GM21526 (cell line): Measurements from ENCODE around the gene CLIP4.

Source experiments
- ATAC-seq: cut with Tn5 transposase; IDR thresholded peaks from one replicate; pipeline ENCODE4 v1.9.1; 2021; ENCODE audit warnings: moderate library complexity; ENCODE audit not compliant: unreplicated experiment, low FRiP score

The CLIP4 gene

GRCh38 chr2:29218071-29218470, 102.9 kb downstream of the CLIP4 start:
- no peak for ATAC-seq

DNA sequence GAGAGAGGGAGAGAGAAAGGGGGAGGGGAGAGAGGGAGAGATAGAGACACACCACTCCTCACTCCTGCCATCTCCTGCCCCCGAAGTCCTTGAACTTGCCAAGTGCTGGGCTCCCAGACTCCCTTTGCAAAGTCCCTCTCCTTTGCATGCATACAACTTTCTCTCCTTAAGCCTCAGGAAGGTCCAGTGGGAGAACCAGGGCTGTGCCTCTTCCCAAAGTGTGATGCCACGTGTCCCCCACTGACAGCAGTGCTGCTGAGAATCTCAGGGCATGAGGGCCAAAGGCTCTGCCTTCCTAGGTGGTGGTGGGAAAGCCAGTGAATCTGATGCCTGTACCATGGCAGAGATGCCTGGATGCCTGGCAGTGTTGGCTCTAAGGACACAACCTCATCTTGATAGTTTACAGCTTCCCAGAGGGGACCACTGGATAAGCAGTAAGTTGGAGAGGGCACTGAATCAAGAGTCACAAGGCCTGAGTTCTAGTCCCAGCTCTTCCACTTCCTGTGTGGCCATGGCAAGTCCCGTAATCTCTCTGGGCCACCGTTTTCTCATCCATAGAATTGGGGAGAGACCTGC, 103.4 kb downstream of the CLIP4 start:
- no peak for ATAC-seq

- no peak for ATAC-seq
These were observed 104.2 kb downstream of the CLIP4 start for GRCh38 chr2:29219374-29219773.

- no peak for ATAC-seq
These were observed 105.5 kb downstream of the CLIP4 start for GRCh38 chr2:29220506-29221270.

GRCh38 chr2:29222381-29223179, 107.4 kb downstream of the CLIP4 start:
- ATAC-seq, result no peak

GRCh38 chr2:29223257-29223656, 108.0 kb downstream of the CLIP4 start:
- no peak for ATAC-seq

DNA sequence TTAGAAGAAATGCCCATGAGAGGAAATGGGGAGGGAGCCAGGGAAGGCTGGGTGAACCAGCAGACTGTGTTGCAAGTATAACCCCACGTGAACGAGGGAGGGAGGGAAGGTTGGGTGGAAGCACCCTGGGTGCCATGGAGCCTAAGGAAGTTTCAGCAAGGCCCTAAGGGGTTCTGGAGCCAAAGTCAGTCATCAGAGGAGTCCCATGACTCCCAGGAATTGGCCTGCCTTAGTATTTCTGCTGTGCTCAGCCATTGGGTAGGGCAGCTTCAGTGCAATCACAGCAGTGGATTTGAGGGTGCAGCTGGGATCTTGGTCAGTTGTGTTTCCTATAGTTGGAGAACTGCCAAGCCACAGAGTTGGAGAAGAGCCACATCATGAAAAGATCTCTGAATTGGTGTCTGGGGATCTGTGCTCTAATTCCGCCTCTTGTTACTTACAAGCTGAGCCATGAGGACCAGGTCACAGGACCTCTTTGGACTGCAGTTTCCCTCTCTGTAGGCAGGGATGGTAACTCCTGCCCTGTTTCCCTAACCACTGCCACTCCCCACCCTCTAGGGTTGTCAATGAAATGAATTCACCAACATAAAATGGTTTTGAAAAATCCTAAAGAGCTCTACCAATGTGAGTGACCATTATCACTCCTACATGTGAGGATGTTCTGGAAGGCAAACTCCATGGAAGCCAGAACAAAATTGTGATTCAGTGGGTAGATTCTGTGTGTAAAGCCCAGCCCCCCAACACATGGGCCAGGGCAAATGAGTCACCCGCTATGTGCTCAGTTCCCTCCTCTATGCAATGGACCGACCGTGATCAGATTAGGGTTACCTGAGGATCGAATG, 108.9 kb downstream of the CLIP4 start:
- ATAC-seq, result no peak

DNA sequence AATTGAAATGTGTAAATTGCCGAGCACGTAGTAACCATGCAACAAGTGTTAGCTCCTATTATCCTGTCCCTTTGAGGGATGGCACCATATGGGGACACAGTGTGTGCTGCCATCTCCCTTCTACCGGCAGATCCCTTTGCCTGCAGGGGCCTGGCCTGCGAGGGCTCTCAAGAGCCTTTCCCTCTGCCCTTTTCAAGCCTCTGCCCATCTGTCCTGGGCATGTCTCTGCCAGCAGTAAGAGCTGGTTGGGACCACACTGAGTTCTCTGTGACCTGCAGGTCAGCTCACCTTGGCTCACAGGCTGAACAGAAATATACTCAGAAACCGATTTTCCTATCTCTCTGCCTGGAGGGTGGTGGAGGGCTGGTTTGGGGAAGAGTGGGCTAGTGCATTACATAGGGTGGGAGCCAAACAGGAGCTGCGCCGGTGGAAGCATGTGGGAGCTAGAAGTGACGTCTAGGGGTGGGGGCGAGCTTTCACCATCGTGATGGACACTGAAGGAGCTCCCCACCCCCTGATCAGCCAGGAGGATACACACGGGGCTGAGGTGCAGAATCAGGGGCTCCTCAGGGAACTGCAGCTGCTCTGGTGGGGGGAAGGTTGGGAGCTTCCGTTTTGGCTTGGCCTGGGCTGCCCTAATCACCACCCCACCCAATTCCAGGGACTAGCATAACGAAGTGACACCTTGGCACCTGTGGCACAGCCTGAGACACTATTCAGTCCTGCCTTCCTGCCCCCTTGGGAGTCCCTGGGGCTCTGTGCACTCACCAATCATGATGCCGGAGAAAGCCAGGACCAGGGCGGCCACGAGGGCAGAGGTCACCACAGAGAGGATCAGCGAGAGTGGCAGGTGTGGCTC, 109.7 kb downstream of the CLIP4 start:
- no peak for ATAC-seq

- no peak for ATAC-seq
These were observed 110.6 kb downstream of the CLIP4 start for GRCh38 chr2:29225814-29226213.

DNA sequence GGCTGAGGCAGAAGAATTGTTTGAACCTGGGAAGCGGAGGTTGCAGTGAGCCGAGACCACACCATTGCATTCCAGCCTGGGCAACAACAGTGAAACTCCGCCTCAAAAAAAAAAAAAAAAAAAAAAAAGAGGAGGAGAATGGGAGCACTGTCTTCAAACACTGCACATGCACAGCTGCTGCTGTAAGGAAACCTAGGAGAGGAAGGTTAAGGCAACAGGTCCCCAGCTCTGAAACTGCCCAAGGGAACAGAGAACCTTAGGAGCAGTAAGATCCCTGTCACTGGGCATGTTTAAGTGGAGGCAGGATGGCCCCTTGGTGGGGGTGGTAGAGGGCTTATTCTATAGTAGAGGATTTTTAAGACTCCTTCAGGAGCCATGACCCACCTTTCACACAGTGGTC, 111.2 kb downstream of the CLIP4 start:
- ATAC-seq, result no peak

DNA sequence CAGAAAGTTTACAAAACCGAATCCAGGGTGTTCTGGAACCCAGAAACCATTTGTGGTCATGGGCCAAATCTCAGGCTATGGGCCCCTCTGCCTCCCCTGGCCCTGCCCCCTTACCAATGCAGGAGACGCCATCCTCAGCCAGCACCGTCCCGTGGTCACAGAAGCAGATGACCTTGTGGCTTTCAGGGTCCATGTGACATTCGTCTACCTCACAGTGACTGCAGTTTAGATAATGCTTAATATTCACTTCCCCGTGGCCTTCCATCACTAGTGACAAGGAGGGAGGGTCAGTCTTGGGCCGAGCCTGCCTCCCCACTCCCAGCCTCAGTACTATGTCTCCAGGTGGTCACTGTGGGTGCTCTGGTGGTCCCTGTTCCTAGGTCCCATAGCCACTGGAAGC, 111.6 kb downstream of the CLIP4 start:
- no peak for ATAC-seq

DNA sequence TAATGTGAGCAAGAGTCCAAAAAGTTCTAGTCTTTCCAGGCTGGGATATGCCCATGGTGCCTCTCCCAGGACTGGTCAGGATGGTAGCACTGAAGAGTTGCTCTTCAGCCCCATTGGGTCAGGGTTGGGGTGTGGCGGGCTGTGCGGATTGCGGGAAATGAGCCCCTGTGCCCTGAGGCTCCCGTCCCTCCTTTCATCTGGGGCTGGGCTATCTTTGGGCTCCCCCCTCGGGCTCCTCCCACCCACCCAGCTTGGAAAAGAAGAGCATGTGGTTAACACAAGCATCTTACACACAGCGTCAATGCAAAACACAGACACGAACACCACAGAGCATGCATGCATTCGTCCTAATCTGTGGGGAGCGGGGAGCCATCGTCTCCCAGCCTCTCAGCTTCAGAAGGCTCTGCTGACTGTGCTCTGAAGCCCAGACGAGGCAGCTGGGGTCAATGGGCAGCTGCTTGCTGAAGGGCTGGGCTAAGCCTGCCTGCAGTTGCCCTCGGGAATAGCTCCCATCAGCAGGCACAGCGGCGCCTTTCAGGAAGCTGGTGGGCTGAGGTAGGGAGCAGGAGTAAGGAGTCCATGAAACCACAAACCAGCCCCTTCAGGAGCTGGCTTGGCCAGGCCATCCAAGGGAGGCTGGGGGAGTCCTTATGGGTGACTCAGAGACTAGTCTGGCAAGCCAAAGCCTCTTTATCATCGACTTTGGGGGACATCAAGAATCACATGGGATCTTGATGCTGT, 112.9 kb downstream of the CLIP4 start:
- ATAC-seq, result no peak

DNA sequence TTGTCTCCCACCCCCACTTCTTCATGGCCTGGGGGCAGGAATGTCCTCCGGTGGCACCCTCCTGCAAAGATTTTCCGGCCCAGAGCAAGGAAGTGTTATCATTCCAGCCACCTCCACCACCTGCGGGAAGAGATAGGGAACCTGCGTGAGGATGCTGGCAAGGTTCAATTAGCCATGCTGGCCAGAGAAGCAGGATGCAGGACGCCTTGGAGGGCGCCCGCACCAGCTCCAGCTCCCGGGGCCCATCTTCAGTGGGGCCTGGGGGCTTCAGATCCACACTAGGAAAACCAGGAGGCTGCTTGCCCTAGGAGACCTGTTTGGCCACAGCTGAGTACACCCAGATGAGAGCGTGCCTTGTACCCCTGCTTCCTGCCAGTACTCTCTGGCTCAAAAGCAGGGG, 113.7 kb downstream of the CLIP4 start:
- ATAC-seq, result no peak

DNA sequence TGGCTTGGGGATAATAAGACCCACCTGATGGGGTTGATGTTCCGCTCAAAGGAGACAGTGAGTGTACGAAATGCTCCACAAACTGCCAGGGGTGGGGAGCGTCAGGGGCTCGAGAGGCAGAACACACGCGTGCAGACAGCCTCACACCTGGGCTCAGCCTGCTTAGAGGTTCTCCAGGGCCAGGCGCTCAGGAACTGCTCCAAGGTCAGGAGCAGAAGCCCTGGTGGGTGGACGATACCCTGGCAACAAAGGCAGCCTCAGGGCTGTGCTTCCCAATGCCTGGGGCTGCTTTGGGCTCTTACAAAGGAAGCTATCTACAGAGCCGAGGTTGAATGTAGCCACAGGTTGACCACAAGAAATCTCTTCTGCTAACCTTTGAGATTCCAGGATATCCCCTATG, 114.4 kb downstream of the CLIP4 start:
- no peak for ATAC-seq

DNA sequence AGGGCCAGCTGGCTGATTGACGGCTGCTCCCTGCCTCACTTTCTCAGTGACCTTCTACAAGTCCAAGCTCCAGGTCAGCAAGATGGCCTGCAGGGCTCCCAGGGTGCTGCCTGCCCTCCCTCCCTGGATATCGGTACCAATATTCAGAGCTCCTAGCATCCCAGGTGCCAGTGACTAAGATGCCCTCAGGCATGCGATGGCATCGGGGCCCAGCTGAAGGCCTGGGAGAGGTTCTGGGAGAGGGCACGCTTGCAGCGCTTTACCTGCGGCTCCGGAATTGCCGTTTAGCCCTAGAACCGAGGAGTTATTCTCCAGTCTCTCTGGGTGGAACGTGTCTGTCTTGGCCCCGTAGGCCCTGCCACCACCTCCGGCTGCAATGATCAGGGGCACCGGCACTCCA, 116.8 kb downstream of the CLIP4 start:
- ATAC-seq, result no peak

- no peak for ATAC-seq
These were observed 118.2 kb downstream of the CLIP4 start for GRCh38 chr2:29233428-29233827.

DNA sequence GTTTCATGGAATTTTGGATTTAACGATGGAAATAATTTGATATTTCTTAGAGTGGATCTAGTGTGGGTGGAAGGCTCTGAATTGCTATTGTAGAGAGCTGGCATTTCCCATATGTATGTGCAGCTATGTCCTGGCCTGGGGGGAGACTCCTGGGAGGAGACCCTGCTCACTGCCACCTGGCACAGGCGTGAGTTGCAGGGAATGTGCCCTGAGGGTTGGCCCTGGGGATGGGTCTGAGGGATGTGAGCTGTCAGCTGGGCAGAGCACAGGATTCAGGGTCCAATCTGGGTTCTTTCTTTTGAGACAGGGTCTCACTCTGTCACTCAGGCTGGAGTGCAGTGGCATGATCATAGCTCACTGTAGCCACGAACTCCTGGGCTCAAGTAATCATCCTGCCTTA, 120.2 kb downstream of the CLIP4 start:
- ATAC-seq, result no peak

DNA sequence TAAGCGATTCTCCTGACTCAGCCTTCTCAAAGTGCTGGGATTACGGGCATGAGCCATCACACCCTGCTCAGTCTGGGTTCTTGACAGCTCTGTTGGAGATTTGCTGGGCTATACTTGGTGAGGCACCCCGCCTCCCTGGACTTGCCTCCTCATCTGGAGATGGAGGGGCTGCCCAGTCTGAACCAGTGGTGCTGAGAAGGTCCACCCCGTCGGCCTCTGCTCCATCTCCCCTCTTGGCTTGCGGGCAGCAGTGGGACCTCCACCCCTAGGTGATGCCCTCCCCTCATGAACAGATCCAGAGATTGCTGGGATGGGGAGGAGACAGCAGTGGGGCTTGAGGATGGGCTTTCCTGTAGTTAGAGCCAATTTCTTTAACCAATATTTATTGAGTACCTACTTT, 120.9 kb downstream of the CLIP4 start:
- ATAC-seq, result no peak

DNA sequence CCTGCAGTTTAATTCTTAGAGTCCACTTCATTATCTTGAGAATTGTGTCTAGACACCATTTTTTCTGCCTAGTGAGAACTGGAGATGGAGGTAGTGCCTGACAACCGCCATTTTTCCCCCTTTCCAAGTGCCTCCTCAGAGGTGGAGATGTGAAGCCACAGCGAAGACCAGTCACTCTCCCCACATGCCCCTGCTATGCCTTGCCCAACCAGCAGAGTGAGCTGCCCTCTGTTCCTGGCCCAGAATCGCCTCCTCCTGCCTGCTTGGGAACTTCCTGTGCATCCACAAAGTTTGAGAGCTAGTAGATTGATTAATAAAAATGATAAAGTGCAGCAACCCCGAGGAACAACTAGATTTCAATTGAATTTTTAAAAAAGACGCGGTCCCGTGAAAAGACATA, 123.3 kb downstream of the CLIP4 start:
- no peak for ATAC-seq
